HG03045 (cell line): ENCODE results near the gene ZC3H12C.
"Not testable (repeated sequence)": the region's sequence is repeated elsewhere in the genome, so short reads cannot be mapped to it uniquely, and the experiment has no call there.

Experiments used
- ATAC-seq: cut with Tn5 transposase; IDR thresholded peaks from one replicate; pipeline ENCODE4 v1.9.1; 2021; ENCODE audit warnings: mild to moderate bottlenecking, moderate library complexity; ENCODE audit not compliant: unreplicated experiment

The ZC3H12C gene

DNA sequence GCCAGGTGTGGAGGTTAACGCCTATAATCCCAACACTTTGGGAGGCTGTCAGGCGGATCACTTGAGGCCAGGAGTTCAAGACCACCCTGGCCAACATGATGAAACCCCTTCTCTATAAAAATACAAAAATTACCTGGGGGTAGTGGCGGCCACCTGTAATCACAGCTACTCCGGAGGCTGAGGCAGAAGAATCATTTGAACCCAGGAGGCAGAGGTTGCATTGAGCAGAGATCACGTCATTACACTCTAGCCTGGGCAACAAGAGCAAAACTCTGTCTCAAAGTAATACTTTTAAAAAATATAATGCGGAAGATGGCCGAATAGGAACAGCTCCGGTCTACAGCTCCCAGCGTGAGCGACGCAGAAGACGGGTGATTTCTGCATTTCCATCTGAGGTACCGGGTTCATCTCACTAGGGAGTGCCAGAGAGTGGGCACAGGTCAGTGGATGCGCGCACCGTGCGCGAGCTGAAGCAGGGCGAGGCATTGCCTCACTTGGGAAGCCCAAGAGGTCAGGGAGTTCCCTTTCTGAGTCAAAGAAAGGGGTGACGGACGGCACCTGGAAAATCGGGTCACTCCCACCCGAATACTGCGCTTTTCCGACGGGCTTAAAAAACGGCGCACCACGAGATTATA, 115.6 kb downstream of the ZC3H12C start:
- ATAC-seq: not testable (repeated sequence)

DNA sequence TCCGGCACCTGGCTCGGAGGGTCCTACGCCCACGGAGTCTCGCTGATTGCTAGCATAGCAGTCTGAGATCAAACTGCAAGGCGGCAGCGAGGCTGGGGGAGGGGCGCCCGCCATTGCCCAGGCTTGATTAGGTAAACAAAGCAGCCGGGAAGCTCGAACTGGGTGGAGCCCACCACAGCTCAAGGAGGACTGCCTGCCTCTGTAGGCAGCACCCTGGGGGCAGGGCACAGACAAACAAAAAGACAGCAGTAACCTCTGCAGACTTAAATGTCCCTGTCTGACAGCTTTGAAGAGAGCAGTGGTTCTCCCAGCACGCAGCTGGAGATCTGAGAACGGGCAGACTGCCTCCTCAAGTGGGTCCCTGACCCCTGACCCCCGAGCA, 116.1 kb downstream of the ZC3H12C start:
- ATAC-seq: not testable (repeated sequence)

DNA sequence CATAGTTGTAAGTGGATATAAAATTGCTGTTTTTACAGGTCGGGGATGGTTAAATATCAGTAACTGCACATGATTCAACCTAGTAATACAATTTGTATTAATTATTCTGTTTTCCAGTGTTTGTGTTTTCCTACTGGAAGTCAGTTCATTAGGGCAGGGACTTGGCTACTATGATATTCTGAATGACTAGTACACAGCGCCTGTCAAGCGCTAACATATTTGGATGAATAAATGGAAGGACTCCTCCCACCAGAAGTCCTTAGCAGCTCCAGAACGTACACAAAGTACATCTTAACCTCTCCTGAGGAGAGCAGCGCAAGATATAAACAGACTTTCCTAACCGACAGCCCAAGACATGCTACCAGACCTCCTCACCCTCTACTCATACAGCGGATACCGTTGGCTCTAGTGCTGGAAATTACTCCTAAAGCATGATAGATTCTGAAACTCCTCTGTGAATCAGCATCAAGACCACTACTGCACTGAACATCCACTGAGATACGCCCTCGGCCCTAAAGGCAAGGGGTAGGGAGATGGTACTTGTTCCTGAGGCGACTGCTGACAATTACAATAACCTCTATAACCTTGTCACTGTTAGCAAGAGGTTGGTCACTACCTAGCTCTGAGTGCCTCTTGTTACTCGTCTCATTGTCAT, 124.2 kb downstream of the ZC3H12C start:
- no peak for ATAC-seq

DNA sequence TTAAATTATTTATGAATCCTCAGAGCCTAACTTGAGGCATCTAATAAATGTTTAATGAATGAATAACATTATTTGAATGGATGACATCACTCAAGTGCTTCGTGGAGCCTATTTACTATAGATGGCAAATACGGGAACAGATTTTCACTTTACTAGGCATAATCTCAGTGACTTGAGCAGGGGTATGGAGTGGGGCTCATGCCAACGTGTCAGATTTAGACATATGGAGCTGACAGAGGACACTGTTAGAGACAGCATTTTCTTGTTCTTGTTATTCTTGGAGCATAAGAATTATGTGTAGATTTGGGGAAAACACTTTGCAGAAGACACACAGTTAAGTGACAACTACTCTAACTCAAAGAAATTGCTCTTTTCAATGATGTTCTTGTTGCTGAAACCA, 124.7 kb downstream of the ZC3H12C start:
- no peak for ATAC-seq

DNA sequence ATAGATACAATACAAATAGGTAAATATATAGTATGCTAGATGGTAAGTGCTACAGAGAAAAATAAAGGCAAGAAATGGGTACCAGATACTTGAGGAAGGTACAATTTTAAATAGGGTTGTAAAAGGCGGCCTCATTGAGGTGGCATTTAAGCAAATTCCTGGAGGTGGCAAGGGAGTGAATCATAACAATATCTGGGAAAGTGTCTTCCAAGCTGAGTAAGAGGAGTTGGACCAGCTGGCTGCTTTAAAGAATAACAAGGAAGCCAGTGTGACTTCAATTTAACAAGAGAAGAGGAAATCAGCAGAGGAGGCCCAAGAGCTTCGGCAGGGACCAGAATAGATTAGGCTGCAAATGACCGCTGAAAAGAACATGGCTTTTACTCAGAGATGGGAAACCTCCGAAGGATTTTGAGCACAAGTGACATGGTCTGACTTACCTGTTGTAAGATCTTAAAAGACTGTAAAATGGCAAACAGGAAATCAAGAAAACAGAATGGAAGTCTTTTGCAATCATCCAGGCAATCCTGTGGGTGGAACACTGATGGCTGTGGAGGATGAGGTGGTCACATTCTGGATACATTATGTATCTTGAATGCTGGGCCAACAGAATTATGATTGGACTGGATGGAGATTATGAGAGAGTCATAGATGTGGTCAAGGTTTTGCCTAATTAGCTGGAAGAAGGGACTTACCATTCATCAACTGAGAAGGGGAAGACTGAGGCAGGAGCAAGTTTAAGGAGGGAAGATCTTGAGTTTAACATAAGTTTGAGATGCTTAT, 126.0 kb downstream of the ZC3H12C start:
- no peak for ATAC-seq
